Endodermal cell (in vitro differentiated cells): Measurements from ENCODE around the gene HIRA. TPM values are rescaled to one million over a fixed set of nuclear protein-coding genes. Genes with fewer than 3 reads are reported as not detected.

Source experiments
- DNase-seq: peaks from one replicate; pipeline ENCODE4 v3.0.0-alpha.2; 2017
- H3K27ac ChIP-seq: 2 replicates; pipeline ENCODE4 v1.5.1; 2013; ENCODE audit warnings: mild to moderate bottlenecking, low read depth, low read length, moderate library complexity
- H3K27me3 ChIP-seq: 2 replicates; pipeline ENCODE4 v1.6.1; 2013; ENCODE audit warnings: mild to moderate bottlenecking, low read length, moderate library complexity; ENCODE audit not compliant: insufficient read depth, control insufficient read depth, poor library complexity, severe bottlenecking
- H3K36me3 ChIP-seq: 2 replicates; pipeline ENCODE4 v1.7.0; 2013; ENCODE audit warnings: mild to moderate bottlenecking, low read length, moderate library complexity; ENCODE audit not compliant: control insufficient read depth, insufficient read depth
- H3K4me1 ChIP-seq: one replicate; pipeline ENCODE4 v1.7.0; 2013; ENCODE audit warnings: low read length; ENCODE audit not compliant: control insufficient read depth, insufficient read depth
- H3K4me3 ChIP-seq: 2 replicates; pipeline ENCODE4 v1.5.1; 2013; ENCODE audit warnings: mild to moderate bottlenecking, low read length, moderate library complexity
- H3K9ac ChIP-seq: 2 replicates; pipeline ENCODE4 v1.6.1; 2013; ENCODE audit warnings: mild to moderate bottlenecking, low read length, moderate library complexity; ENCODE audit not compliant: poor library complexity, severe bottlenecking; ENCODE audit errors: extremely low read depth
- H3K9me3 ChIP-seq: 2 replicates; pipeline ENCODE4 v1.6.1; 2013; ENCODE audit warnings: mild to moderate bottlenecking, low read length, moderate library complexity; ENCODE audit not compliant: control insufficient read depth
- H3K27ac Mint-ChIP-seq: 2 replicates; pipeline ENCODE4 v1.8.0; 2020; ENCODE audit warnings: mixed read lengths
- H3K27me3 Mint-ChIP-seq: 2 replicates; pipeline ENCODE4 v1.8.0; 2021; ENCODE audit warnings: mild to moderate bottlenecking, mixed read lengths; ENCODE audit not compliant: insufficient read depth
- H3K36me3 Mint-ChIP-seq: 2 replicates; pipeline ENCODE4 v1.8.0; 2020; ENCODE audit warnings: low read depth, mixed read lengths
- H3K4me1 Mint-ChIP-seq: 2 replicates; pipeline ENCODE4 v1.8.0; 2020; ENCODE audit warnings: mixed read lengths
- H3K4me3 Mint-ChIP-seq: 2 replicates; pipeline ENCODE4 v1.8.0; 2020; ENCODE audit warnings: mild to moderate bottlenecking, moderate library complexity, mixed read lengths
- H3K9me3 Mint-ChIP-seq: 2 replicates; pipeline ENCODE4 v1.8.0; 2020; ENCODE audit warnings: mild to moderate bottlenecking, mixed read lengths
- CTCF ChIP-seq: fragments of 200-600 bp; sonication (generic); conservative IDR thresholded peaks from 2 replicates; pipeline ENCODE4 v1.5.0; 2021; ENCODE audit warnings: antibody characterized with exemption, mild to moderate bottlenecking
- WGBS, 2 experiments: methylation state at CpG; one replicate each; pipeline versions ENCODE4 v1.1.5 to v1.1.7; 2013; ENCODE audit warnings: missing lambda C conversion rate in 2 of 2, mixed read lengths in 1 of 2; ENCODE audit not compliant: insufficient coverage in 1 of 2, insufficient read length in 1 of 2; 5-methylcytosine and 5-hydroxymethylcytosine counted together
- total RNA-seq, 2 donors: library from RNA; stranded (reverse); fragmentation: NEBNext Ultra II Directional in 1 of 2; extraction: Animal tissue kit (Norgen Biotek cat#: 25700) in 1 of 2; gene quantifications; 2 replicates in 1 of 2; 3 replicates in 1 of 2; pipeline ENCODE4 v1.2.1, GENCODE V29; 2021

Gene HIRA
- total RNA-seq, 2 donors from 2014 or later, result 44.8 to 46.6 TPM

GRCh38 chr22:19434401-19434800 lies 2.9 kb upstream of the HIRA start:
- Mint-ChIP-seq H3K4me3 (no peak overlapping the region), H3K27ac (no peak overlapping the region), H3K4me1 (peaks cover 20% of the 10 kb centered on the region), H3K9me3 (no peaks in the 10 kb centered on the region), H3K27me3 (no peaks in the 10 kb centered on the region), H3K36me3 (peaks cover 18% of the 10 kb centered on the region)
- H3K4me3 ChIP-seq, result no peak overlapping the region
- H3K9me3 ChIP-seq, result no peaks in the 10 kb centered on the region
- peaks cover 22% of the 10 kb centered on the region for H3K36me3 ChIP-seq
- no peaks in the 10 kb centered on the region for H3K4me1 ChIP-seq
- no peak overlapping the region for H3K27ac ChIP-seq
- TF ChIP-seq CTCF, result no peak
- H3K9ac ChIP-seq, result no peak overlapping the region
- H3K27me3 ChIP-seq, result no peaks in the 10 kb centered on the region
- WGBS, 2 experiments, result 95 to 97% methylated on average over 6 to 7 of the region's 7 CpGs
- DNase-seq, result no peak

- peak within 1 kb of the TSS; percentile 79 for H3K4me3 Mint-ChIP-seq
- Histone ChIP-seq H3K9ac (peak within 1 kb of the TSS; percentile 85), H3K9me3 (no peaks in the 10 kb centered on the region), H3K27me3 (no peaks in the 10 kb centered on the region), H3K4me3 (peak within 1 kb of the TSS; percentile 93), H3K4me1 (no peaks in the 10 kb centered on the region), H3K36me3 (peaks cover 16% of the 10 kb centered on the region), H3K27ac (peak within 1 kb of the TSS; percentile 94)
- H3K27ac Mint-ChIP-seq, result peak within 1 kb of the TSS; percentile 92
- H3K4me1 Mint-ChIP-seq, result peaks cover 20% of the 10 kb centered on the region
- 0 to 2% methylated on average over 53 to 74 of the region's 74 CpGs for WGBS, 2 experiments
- H3K27me3 Mint-ChIP-seq, result no peaks in the 10 kb centered on the region
- DNase-seq, result peak; percentile 93
- TF ChIP-seq CTCF, result no peak
- H3K36me3 Mint-ChIP-seq, result peaks cover 24% of the 10 kb centered on the region
- no peaks in the 10 kb centered on the region for H3K9me3 Mint-ChIP-seq
Observed at GRCh38 chr22:19432133-19432851, 759 bp upstream of the HIRA start, which contains the start of gene MRPL40. MRPL40 (plus strand) TSS chr22:19432545; CDS start chr22:19432555, 10 bp downstream.

GRCh38 chr22:19430890-19431541 lies 517 bp downstream of the HIRA start:
- peaks cover 16% of the 10 kb centered on the region for H3K36me3 ChIP-seq
- no peaks in the 10 kb centered on the region for H3K9me3 Mint-ChIP-seq
- no peaks in the 10 kb centered on the region for H3K4me1 ChIP-seq
- H3K4me3 ChIP-seq, result peak overlapping the region; percentile 84
- peak overlapping the region; percentile 13 for H3K27ac ChIP-seq
- peak; percentile 77 for DNase-seq
- H3K9ac ChIP-seq, result peak overlapping the region; percentile 71
- peaks cover 22% of the 10 kb centered on the region for H3K36me3 Mint-ChIP-seq
- H3K9me3 ChIP-seq, result no peaks in the 10 kb centered on the region
- peak overlapping the region; percentile 48 for H3K27ac Mint-ChIP-seq
- no peaks in the 10 kb centered on the region for H3K27me3 ChIP-seq
- TF ChIP-seq CTCF, result peak; percentile 68
- H3K4me1 Mint-ChIP-seq, result peaks cover 20% of the 10 kb centered on the region
- H3K4me3 Mint-ChIP-seq, result peak overlapping the region; percentile 79
- H3K27me3 Mint-ChIP-seq, result no peaks in the 10 kb centered on the region
- 0% methylated on average over 12 to 53 of the region's 53 CpGs for WGBS, 2 experiments
